GM12873 (cell line): ENCODE results near the gene PIKFYVE.

Experiments
- CTCF ChIP-seq: IDR thresholded peaks from 2 replicates; pipeline ENCODE4 v1.5.1; 2012; ENCODE audit warnings: low read depth, mild to moderate bottlenecking, moderate library complexity, low read length, control low read depth; ENCODE audit not compliant: insufficient read depth; ENCODE audit errors: missing control alignments

Gene PIKFYVE

GRCh38 chr2:208311954-208312353 lies 45.9 kb downstream of the PIKFYVE start:
- TF ChIP-seq CTCF: no peak

- TF ChIP-seq CTCF: no peak
Observed at GRCh38 chr2:208315081-208315788, 49.2 kb downstream of the PIKFYVE start.

GRCh38 chr2:208318127-208318526 lies 52.1 kb downstream of the PIKFYVE start:
- TF ChIP-seq CTCF: no peak

- no peak for TF ChIP-seq CTCF
Observed at GRCh38 chr2:208319391-208319790, 53.3 kb downstream of the PIKFYVE start.

- no peak for TF ChIP-seq CTCF
Observed at GRCh38 chr2:208320686-208321085, 54.6 kb downstream of the PIKFYVE start.

GRCh38 chr2:208326016-208326415 lies 60.0 kb downstream of the PIKFYVE start:
- no peak for TF ChIP-seq CTCF

- TF ChIP-seq CTCF: no peak
Observed at GRCh38 chr2:208329485-208329884, 63.4 kb downstream of the PIKFYVE start.

GRCh38 chr2:208334230-208334629 lies 68.2 kb downstream of the PIKFYVE start:
- TF ChIP-seq CTCF: no peak
